Adrenal gland (tissue), 5 donors: ENCODE data around the gene SDK1.

Source experiments
- CTCF ChIP-seq, 6 experiments: fragments of 450-650 bp in 4 of 6; fragments of 200-600 bp in 2 of 6; sonication (generic) in 1 of 6; IDR thresholded peaks; 1 replicate in 5 of 6; 2 replicates in 1 of 6; pipeline versions ENCODE4 v1.5.1 to v1.8.0; 2016 to 2021; ENCODE audit warnings: antibody characterized with exemption in 6 of 6, mild to moderate bottlenecking in 2 of 6, moderate library complexity in 1 of 6
- POLR2A ChIP-seq, 2 donors: fragments of 450-650 bp; IDR thresholded peaks; one replicate each; pipeline ENCODE4 v1.6.1; 2017; ENCODE audit warnings: antibody characterized with exemption in 2 of 2, mild to moderate bottlenecking in 2 of 2, moderate library complexity in 1 of 2
- donor health status: DM: no; HTN: no; CAD: no.

DNA sequence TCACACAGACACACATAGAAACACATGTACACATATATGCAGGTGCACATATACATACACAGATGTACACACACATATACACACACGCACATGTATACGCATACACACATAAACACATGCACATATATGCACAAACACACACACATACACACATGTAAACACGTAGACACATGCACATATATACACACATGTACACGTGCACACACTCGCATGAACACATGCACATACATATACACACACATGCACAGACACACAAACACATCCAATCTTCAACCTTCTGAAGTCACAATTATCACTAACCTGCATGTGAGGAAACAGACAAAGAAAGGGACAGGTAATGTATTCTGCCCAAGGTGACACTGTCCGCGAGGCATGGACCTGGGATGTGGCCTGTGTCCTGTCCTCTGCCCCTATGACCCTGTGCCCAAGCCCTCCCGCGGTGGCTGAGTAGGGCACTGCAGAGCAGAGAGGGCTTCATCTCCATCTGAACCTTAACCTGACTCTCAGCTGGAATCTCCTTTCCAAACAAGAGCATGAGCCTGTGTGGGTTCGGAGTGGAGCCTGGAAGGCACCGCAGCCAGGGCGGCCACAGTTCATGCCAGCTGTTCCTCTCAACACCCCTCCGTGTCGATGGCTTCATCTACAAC is 660.9 kb downstream of the SDK1 start:
- TF ChIP-seq CTCF (IDR thresholded peaks at IDR 0.05) (no peak), POLR2A (IDR thresholded peaks at IDR 0.05) (no peak)
